NCI-H2029 treated with DMSO at 0.1 percent for 48 hours (cell line): ENCODE measurements around the gene CHRNE.

Source experiments
- DNase-seq: peaks from one replicate; lab custom pipeline; 2025; lab: John Stamatoyannopoulos, UW

Gene CHRNE

GRCh38 chr17:4854111-4854681 lies 48.7 kb downstream of the CHRNE start:
- no peak for DNase-seq

DNA sequence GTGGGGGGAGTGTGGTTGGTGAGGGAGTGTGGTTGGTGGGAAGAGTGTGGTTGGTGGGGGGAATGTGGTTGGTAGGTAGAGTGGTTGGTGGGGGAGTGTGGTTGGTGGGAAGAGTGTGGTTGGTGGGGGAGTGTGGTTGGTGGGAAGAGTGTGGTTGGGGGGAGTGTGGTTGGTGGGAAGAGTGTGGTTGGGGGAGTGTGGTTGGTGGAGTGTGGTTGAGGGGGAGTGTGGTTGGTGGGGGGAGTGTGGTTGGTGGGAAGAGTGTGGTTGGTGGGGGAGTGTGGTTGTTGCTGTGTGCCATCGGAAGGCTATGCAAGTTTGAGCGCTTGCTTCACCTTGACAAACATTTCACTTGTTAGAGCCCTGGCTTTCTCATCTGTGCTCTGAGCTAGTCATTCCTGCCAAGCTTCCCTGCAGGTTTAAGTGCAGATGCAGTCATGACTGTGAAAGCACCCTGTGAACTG lies 49.7 kb downstream of the CHRNE start:
- no peak for DNase-seq

GRCh38 chr17:4852567-4853207 lies 50.2 kb downstream of the CHRNE start:
- DNase-seq: no peak

DNA sequence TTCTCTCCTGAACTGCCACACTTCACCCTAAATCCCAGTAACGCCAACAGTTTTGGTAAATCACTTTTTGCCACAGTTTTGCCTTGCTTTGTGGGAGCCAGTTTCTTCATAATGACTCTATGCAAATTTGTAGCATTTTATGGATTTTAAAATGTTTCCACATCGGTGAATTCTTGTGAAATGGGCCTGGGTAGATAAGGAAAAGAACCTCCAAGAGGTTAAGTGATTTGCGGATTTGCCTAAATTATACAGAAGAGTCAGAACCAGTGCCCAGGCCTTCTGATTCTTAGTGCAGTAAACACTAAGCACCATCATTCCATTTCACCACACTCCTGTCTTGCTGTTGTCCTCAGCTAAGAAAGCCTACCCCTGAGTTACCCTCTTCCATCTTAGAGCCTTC lies 51.8 kb downstream of the CHRNE start:
- no peak for DNase-seq

DNA sequence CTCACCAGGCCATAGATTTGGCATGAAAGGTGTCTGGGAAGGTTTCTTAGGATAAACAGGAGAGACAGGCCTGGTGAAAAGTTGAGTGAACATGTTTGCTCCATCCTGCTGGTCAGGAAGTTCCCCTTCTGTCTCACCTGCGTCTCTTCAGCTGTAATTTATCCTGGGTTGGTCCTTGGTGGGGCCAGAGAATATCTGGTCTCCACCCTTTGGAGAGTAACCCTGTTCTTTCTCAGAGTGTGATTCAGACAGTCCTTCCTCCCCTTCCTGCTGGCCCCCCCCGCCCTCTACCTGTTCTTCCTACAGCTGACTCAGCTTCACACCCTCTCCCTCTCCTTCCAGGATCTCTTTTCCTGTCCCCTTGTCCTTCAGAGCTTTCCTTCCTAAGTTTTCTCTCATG lies 52.7 kb downstream of the CHRNE start:
- no peak for DNase-seq

- DNase-seq: no peak
Observed at GRCh38 chr17:4849011-4849536, 53.8 kb downstream of the CHRNE start.
